ENCODE measurements around the gene EMILIN2.

GRCh38 chr18:2872095-2872494, 25.3 kb downstream of the EMILIN2 start:
- TF ChIP-seq CTCF (IDR thresholded peaks at IDR 0.05) (no peak), POLR2A (IDR thresholded peaks at IDR 0.05; ENCODE audit: low read depth) (no peak), POLR2AphosphoS5 (IDR thresholded peaks at IDR 0.05) (no peak), EP300 (IDR thresholded peaks at IDR 0.05) (no peak)
